Tibial artery (tissue), 4 donors: ENCODE data around the gene MAGEB1.

Experiments used
- DNase-seq, 2 donors: peaks; one replicate each; pipeline ENCODE4 v3.0.0-alpha.2; 2019
- H3K27ac ChIP-seq, 2 donors: fragments of 200-600 bp; sonication (generic) in 1 of 2; 1 replicate in 1 of 2; 2 replicates in 1 of 2; pipeline ENCODE4 v1.5.1; 2018 to 2019; ENCODE audit warnings: mild to moderate bottlenecking in 1 of 2
- H3K27me3 ChIP-seq, 2 donors: fragments of 200-600 bp; sonication (generic) in 1 of 2; one replicate each; pipeline versions ENCODE4 v1.5.1 to v1.6.0; 2016 to 2019
- H3K36me3 ChIP-seq, 3 donors: fragments of 200-600 bp; sonication (generic) in 2 of 3; one replicate each; pipeline ENCODE4 v1.5.1; 2016 to 2019; ENCODE audit warnings: mild to moderate bottlenecking in 2 of 3
- H3K4me1 ChIP-seq, 4 donors: fragments of 200-600 bp; sonication (generic) in 2 of 4; 1 replicate in 3 of 4; 2 replicates in 1 of 4; pipeline ENCODE4 v1.5.1; 2016 to 2019
- H3K4me3 ChIP-seq, 2 donors: fragments of 200-600 bp; sonication (generic) in 1 of 2; 1 replicate in 1 of 2; 2 replicates in 1 of 2; pipeline ENCODE4 v1.5.1; 2018 to 2019; ENCODE audit warnings: mild to moderate bottlenecking in 2 of 2
- H3K9me3 ChIP-seq, 3 donors: fragments of 200-600 bp; sonication (generic) in 1 of 3; one replicate each; pipeline ENCODE4 v1.5.1; 2016 to 2019
- intact Hi-C: fragments of 100-400 bp; cut with DNase I; formaldehyde crosslinking; loops from one replicate; pipeline ENCODE4 v1.15.0; 2023; ENCODE audit warnings: low total_unique reads
- TF ChIP-seq, protein P1 (sequence below), 2 experiments: fragments of 200-600 bp in 1 of 2; fragments of 450-650 bp in 1 of 2; IDR thresholded peaks; one replicate each; pipeline ENCODE4 v1.5.1; 2017 to 2019; ENCODE audit warnings: antibody characterized with exemption in 2 of 2, mild to moderate bottlenecking in 1 of 2, moderate library complexity in 1 of 2

The MAGEB1 gene, protein sequence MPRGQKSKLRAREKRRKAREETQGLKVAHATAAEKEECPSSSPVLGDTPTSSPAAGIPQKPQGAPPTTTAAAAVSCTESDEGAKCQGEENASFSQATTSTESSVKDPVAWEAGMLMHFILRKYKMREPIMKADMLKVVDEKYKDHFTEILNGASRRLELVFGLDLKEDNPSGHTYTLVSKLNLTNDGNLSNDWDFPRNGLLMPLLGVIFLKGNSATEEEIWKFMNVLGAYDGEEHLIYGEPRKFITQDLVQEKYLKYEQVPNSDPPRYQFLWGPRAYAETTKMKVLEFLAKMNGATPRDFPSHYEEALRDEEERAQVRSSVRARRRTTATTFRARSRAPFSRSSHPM

DNA sequence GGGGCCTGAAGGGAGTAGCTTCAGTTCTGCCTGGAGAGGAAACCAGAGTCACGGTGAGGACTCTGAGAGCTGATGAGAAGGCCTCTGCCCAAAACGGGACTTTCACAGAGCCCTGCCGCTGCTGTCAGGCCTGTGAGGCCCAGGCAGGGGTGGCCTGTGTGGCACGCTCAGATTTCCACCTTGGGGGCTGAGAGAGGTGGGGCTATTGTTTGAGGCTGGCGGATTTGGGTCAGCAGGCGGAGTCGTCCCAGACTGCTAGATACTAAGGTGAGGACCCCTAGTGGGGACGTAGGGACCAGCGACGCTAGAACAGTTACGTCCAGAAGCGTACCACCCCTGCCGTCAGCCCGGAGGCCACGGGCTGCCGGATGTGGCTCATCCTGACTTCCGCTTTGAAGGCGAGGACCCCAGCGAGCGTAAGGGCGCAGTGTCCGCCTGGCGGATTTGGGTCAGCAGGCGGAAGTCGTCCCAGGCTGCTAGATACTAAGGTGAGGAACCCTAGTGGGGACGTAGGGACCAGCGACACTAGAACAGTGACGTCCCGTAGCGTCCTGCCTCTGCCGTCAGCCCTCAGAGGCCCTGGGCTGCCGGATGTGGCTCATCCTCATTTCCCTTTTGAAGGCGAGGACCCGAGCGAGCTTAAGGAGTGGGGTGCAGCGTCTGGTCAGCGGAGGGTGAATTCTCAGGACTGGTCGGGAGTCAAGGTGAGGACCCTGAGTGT, at the start of gene MAGEB1:
Gene MAGEB1 (plus strand): TSS at position 378 of the 721 bp plus-strand sequence. CDS start 3,348 bp downstream, outside the sequence.
- no peak within 1 kb of the TSS for H3K27ac ChIP-seq
- TF ChIP-seq, protein P1, sequence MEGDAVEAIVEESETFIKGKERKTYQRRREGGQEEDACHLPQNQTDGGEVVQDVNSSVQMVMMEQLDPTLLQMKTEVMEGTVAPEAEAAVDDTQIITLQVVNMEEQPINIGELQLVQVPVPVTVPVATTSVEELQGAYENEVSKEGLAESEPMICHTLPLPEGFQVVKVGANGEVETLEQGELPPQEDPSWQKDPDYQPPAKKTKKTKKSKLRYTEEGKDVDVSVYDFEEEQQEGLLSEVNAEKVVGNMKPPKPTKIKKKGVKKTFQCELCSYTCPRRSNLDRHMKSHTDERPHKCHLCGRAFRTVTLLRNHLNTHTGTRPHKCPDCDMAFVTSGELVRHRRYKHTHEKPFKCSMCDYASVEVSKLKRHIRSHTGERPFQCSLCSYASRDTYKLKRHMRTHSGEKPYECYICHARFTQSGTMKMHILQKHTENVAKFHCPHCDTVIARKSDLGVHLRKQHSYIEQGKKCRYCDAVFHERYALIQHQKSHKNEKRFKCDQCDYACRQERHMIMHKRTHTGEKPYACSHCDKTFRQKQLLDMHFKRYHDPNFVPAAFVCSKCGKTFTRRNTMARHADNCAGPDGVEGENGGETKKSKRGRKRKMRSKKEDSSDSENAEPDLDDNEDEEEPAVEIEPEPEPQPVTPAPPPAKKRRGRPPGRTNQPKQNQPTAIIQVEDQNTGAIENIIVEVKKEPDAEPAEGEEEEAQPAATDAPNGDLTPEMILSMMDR (IDR thresholded peaks at IDR 0.05): no peak
- H3K27me3 ChIP-seq: no peaks in the 10 kb centered on the region
- H3K4me3 ChIP-seq: no peak within 1 kb of the TSS
- no peaks in the 10 kb centered on the region for H3K4me1 ChIP-seq
- H3K9me3 ChIP-seq: no peaks in the 10 kb centered on the region
- H3K36me3 ChIP-seq: no peaks in the 10 kb centered on the region
- no peak for DNase-seq
- intact Hi-C loops: no loop called here

GRCh38 chrX:30212172-30212571, 34.8 kb upstream of the MAGEB1 start:
- TF ChIP-seq, protein P1 (IDR thresholded peaks at IDR 0.05): no peak
- Histone ChIP-seq H3K36me3 (no peaks in the 10 kb centered on the region), H3K27ac (no peak overlapping the region), H3K4me3 (no peak overlapping the region), H3K9me3 (no peaks in the 10 kb centered on the region), H3K4me1 (no peaks in the 10 kb centered on the region), H3K27me3 (no peaks in the 10 kb centered on the region)
- intact Hi-C loops: no loop called here
- no peak for DNase-seq

- no peaks in the 10 kb centered on the region for H3K36me3 ChIP-seq
- no peak for DNase-seq
- intact Hi-C loops: no loop called here
These were observed 31.5 kb upstream of the MAGEB1 start, which contains the start of gene MAGEB2 for GRCh38 chrX:30215357-30215843. Gene MAGEB2 (plus strand): TSS chrX:30215563. CDS start chrX:30218581, 3,018 bp downstream.

GRCh38 chrX:30217465-30217864, 29.5 kb upstream of the MAGEB1 start:
- intact Hi-C loops: no loop called here
- TF ChIP-seq, protein P1 (IDR thresholded peaks at IDR 0.05): no peak
- Histone ChIP-seq H3K36me3 (no peaks in the 10 kb centered on the region), H3K4me3 (no peak overlapping the region), H3K9me3 (no peaks in the 10 kb centered on the region), H3K4me1 (no peaks in the 10 kb centered on the region), H3K27me3 (no peaks in the 10 kb centered on the region), H3K27ac (no peak overlapping the region)
- DNase-seq: no peak

More at GRCh38 chrX:30215357-30215843, 31.5 kb upstream of the MAGEB1 start, which contains the start of gene MAGEB2:
- H3K4me1 ChIP-seq: no peaks in the 10 kb centered on the region
- H3K4me3 ChIP-seq: no peak within 1 kb of the TSS
- no peaks in the 10 kb centered on the region for H3K9me3 ChIP-seq
- H3K27me3 ChIP-seq: no peaks in the 10 kb centered on the region
- no peak within 1 kb of the TSS for H3K27ac ChIP-seq
- TF ChIP-seq, protein P1 (IDR thresholded peaks at IDR 0.05): no peak

GRCh38 chrX:30219372-30219771, 27.6 kb upstream of the MAGEB1 start:
- intact Hi-C loops: no loop called here
- H3K36me3 ChIP-seq: no peaks in the 10 kb centered on the region
- TF ChIP-seq, protein P1 (IDR thresholded peaks at IDR 0.05): no peak
- DNase-seq: no peak
- H3K27me3 ChIP-seq: no peaks in the 10 kb centered on the region
- no peaks in the 10 kb centered on the region for H3K4me1 ChIP-seq
- H3K9me3 ChIP-seq: no peaks in the 10 kb centered on the region
- H3K27ac ChIP-seq: no peak overlapping the region
- no peak overlapping the region for H3K4me3 ChIP-seq
